Epithelial cell of esophagus (primary cell): ENCODE results near the gene GINS1.
"Not testable (repeated sequence)": the region's sequence is repeated elsewhere in the genome, so short reads cannot be mapped to it uniquely, and the experiment has no call there.

Experiments used
- DNase-seq: peaks from one replicate; pipeline ENCODE4 v3.0.0; 2010; ENCODE audit warnings: low read depth
- H3K4me3 ChIP-seq: 2 replicates; pipeline ENCODE4 v1.5.1; 2011; ENCODE audit warnings: mild to moderate bottlenecking, low read length, control low read depth
- CTCF ChIP-seq: IDR thresholded peaks from 2 replicates; pipeline ENCODE4 v1.5.1; 2011; ENCODE audit warnings: low read depth, mild to moderate bottlenecking, low read length, control low read depth, inconsistent platforms; ENCODE audit not compliant: insufficient read depth; ENCODE audit errors: missing control alignments

Gene GINS1

GRCh38 chr20:25467441-25467840 is 60.0 kb downstream of the GINS1 start:
- DNase-seq: no peak
- TF ChIP-seq CTCF: no peak
- no peak overlapping the region for H3K4me3 ChIP-seq

- no peak for TF ChIP-seq CTCF
- DNase-seq: no peak
- H3K4me3 ChIP-seq: no peak overlapping the region
These were observed 60.9 kb downstream of the GINS1 start for GRCh38 chr20:25468126-25469075.

GRCh38 chr20:25469558-25469957 is 62.1 kb downstream of the GINS1 start:
- no peak overlapping the region for H3K4me3 ChIP-seq
- no peak for DNase-seq
- TF ChIP-seq CTCF: no peak

GRCh38 chr20:25470045-25470444 is 62.6 kb downstream of the GINS1 start:
- peak; percentile 72 for DNase-seq
- H3K4me3 ChIP-seq: no peak overlapping the region
- peak; percentile 81 for TF ChIP-seq CTCF

- no peak for TF ChIP-seq CTCF
- DNase-seq: no peak
- no peak overlapping the region for H3K4me3 ChIP-seq
These were observed 63.5 kb downstream of the GINS1 start for GRCh38 chr20:25471020-25471419.

GRCh38 chr20:25473297-25473696 is 65.8 kb downstream of the GINS1 start:
- not testable (repeated sequence) for H3K4me3 ChIP-seq, DNase-seq

GRCh38 chr20:25476106-25477013 is 68.9 kb downstream of the GINS1 start:
- no peak for DNase-seq
- H3K4me3 ChIP-seq: no peak overlapping the region

More at GRCh38 chr20:25476106-25477013, 68.9 kb downstream of the GINS1 start:
- TF ChIP-seq CTCF: no peak
